Keratinocyte (primary cell): Measurements from ENCODE around the gene TIRAP. TPM values are rescaled to one million over a fixed set of nuclear protein-coding genes. Genes with fewer than 3 reads are reported as not detected.

Source experiments
- DNase-seq: peaks from one replicate; pipeline ENCODE4 v3.0.0-alpha.2; 2011; ENCODE audit warnings: low read depth, missing footprints, low spot score
- FAIRE-seq: peaks from 2 replicates; lab custom pipeline; 2011; peaks lifted over from hg19 to GRCh38; lab: Jason Lieb, UNC
- H2AFZ ChIP-seq: 2 replicates; pipeline ENCODE4 v1.6.0; 2012; ENCODE audit warnings: low read length, control low read depth, inconsistent platforms; ENCODE audit not compliant: control insufficient read depth
- H3K27ac ChIP-seq: 2 replicates; pipeline ENCODE4 v1.5.1; 2011; ENCODE audit warnings: low read length; ENCODE audit not compliant: control insufficient read depth, insufficient read depth
- H3K27me3 ChIP-seq: 3 replicates; pipeline ENCODE4 v1.6.0; 2011; ENCODE audit warnings: low read length; ENCODE audit not compliant: control insufficient read depth, insufficient read depth; ENCODE audit errors: extremely low read depth
- H3K36me3 ChIP-seq, 2 experiments: 2 replicates in 1 of 2; 3 replicates in 1 of 2; pipeline ENCODE4 v1.5.1; 2011; ENCODE audit warnings: low read length in 2 of 2, mild to moderate bottlenecking in 1 of 2; ENCODE audit not compliant: control insufficient read depth in 2 of 2, insufficient read depth in 2 of 2; ENCODE audit errors: extremely low read depth in 1 of 2
- H3K4me1 ChIP-seq: 3 replicates; pipeline ENCODE4 v1.5.1; 2011; ENCODE audit warnings: low read length; ENCODE audit not compliant: control insufficient read depth, insufficient read depth; ENCODE audit errors: extremely low read depth
- H3K4me2 ChIP-seq: 3 replicates; pipeline ENCODE4 v1.6.0; 2011; ENCODE audit warnings: low read depth, low read length; ENCODE audit not compliant: control insufficient read depth, insufficient read depth; ENCODE audit errors: extremely low read depth
- H3K4me3 ChIP-seq, 3 experiments: fragments of 200-600 bp in 1 of 3; sonication (generic) in 1 of 3; 2 replicates in 2 of 3; 3 replicates in 1 of 3; pipeline ENCODE4 v1.5.1; 2011 to 2016; ENCODE audit warnings: low read length in 3 of 3, mild to moderate bottlenecking in 3 of 3, control low read depth in 2 of 3, inconsistent platforms in 1 of 3, low read depth in 1 of 3, mixed read lengths in 1 of 3, mixed run types in 1 of 3, moderate library complexity in 1 of 3; ENCODE audit not compliant: control insufficient read depth in 2 of 3, insufficient read depth in 2 of 3; ENCODE audit errors: extremely low read depth in 1 of 3
- H3K79me2 ChIP-seq: 2 replicates; pipeline ENCODE4 v1.6.0; 2012; ENCODE audit warnings: low read length; ENCODE audit not compliant: control insufficient read depth, insufficient read depth
- H3K9ac ChIP-seq: 3 replicates; pipeline ENCODE4 v1.6.0; 2011; ENCODE audit warnings: low read length; ENCODE audit not compliant: control insufficient read depth, insufficient read depth; ENCODE audit errors: extremely low read depth
- H3K9me1 ChIP-seq: 3 replicates; pipeline ENCODE4 v1.6.0; 2011; ENCODE audit warnings: low read length; ENCODE audit not compliant: control insufficient read depth, insufficient read depth; ENCODE audit errors: extremely low read depth
- H3K9me3 ChIP-seq: 2 replicates; pipeline ENCODE4 v1.5.1; 2012; ENCODE audit warnings: low read depth, low read length; ENCODE audit not compliant: control insufficient read depth
- H4K20me1 ChIP-seq: 3 replicates; pipeline ENCODE4 v1.6.0; 2011; ENCODE audit warnings: low read length; ENCODE audit not compliant: control insufficient read depth, insufficient read depth; ENCODE audit errors: extremely low read depth
- EZH2 ChIP-seq: IDR thresholded peaks from one replicate; pipeline ENCODE4 v1.6.1; 2012; ENCODE audit warnings: inconsistent platforms, mild to moderate bottlenecking, low read length, moderate library complexity
- dilution Hi-C: fragments of 300-500 bp; cut with MboI; formaldehyde crosslinking; loops from one replicate; pipeline ENCODE4 v1.7.0; 2020; ENCODE audit warnings: low sequenced_read_pairs; ENCODE audit not compliant: extremely low pct_ligation_motif_present
- polyA plus RNA-seq, 5 experiments: library from polyadenylated mRNA; depleted of rRNA in 3 of 5; stranded (reverse) in 3 of 5; stranded (forward) in 1 of 5; unstranded in 1 of 5; fragments of >200 nt; gene quantifications; 1 replicate in 1 of 5; 2 replicates in 3 of 5; 3 replicates in 1 of 5; pipeline versions ENCODE4 v1.2.1 to v1.2.3, GENCODE V29; 2011 to 2012; ENCODE audit warnings: missing spikeins in 2 of 5, low read depth in 1 of 5, low replicate concordance in 1 of 5
- TF ChIP-seq, protein P1 (sequence below), 3 experiments: IDR thresholded peaks in 1 of 3; conservative IDR thresholded peaks in 1 of 3; optimal IDR thresholded peaks in 1 of 3; 2 replicates in 2 of 3; 3 replicates in 1 of 3; pipeline versions ENCODE3 to v1.5.1; 2011; ENCODE audit warnings: low read length in 3 of 3, mild to moderate bottlenecking in 3 of 3, moderate library complexity in 2 of 3, control low read depth in 1 of 3, inconsistent platforms in 1 of 3; ENCODE audit not compliant: insufficient read depth in 2 of 3; ENCODE audit errors: extremely low read depth in 1 of 3

The TIRAP gene
- polyA plus RNA-seq, 1 donor (not counting 4 experiments of a cell fraction or from before 2014, with no cell fraction given) = 3.2 TPM

DNA sequence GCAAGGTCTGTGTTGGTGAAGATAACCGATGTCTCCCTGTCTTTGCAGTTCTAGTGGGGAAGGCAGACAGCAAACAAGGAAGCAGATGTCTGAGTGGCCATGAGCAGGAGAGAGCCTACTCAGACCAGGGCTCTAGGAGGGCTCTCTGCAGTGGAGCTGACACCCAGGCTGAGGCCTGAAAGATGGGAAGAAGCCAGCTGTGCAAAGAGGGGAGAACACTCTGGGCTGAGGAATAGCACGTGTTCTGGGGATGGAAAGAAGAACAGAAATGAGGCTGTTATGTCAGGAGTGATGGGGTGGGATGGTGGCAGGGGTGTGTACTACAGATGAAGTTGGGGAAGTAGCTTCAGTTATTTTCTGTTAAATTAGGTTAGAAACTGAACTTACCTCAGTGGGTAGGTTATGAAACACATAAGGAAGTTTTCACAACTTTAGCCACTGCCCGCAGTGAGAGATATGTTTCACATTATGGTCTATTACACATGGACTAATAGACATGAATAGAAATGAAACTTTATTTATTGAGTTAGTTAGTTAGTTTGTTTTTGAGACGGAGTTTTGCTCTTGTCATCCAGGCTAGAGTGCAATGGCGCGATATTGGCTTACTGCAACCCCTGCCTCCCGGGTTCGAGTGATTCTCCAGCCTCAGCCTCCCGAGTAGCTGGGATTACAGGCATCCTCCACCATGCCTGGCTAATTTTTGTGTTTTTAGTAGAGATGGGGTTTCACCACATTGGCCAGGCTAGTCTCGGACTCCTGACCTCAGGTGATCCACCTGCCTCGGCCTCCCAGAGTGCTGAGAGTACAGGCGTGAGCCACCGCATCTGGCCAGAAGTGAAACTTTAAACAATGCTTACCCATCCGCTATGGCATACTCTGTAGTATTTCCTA, 28.8 kb downstream of the TIRAP start:
- no peak overlapping the region for H3K4me3 ChIP-seq
- H3K27me3 ChIP-seq = no peaks in the 10 kb centered on the region
- FAIRE-seq (no peak), DNase-seq (no peak)
- H3K27ac ChIP-seq = no peak overlapping the region
- H3K36me3 ChIP-seq = no peaks in the 10 kb centered on the region
- H4K20me1 ChIP-seq = no peaks in the 10 kb centered on the region
- H3K79me2 ChIP-seq = peaks cover under 1% of the 10 kb centered on the region
- dilution Hi-C loops = no loop called here
- no peaks in the 10 kb centered on the region for H3K9me3 ChIP-seq
- H3K4me2 ChIP-seq = no peak overlapping the region
- no peak for TF ChIP-seq EZH2
- TF ChIP-seq, protein P1, sequence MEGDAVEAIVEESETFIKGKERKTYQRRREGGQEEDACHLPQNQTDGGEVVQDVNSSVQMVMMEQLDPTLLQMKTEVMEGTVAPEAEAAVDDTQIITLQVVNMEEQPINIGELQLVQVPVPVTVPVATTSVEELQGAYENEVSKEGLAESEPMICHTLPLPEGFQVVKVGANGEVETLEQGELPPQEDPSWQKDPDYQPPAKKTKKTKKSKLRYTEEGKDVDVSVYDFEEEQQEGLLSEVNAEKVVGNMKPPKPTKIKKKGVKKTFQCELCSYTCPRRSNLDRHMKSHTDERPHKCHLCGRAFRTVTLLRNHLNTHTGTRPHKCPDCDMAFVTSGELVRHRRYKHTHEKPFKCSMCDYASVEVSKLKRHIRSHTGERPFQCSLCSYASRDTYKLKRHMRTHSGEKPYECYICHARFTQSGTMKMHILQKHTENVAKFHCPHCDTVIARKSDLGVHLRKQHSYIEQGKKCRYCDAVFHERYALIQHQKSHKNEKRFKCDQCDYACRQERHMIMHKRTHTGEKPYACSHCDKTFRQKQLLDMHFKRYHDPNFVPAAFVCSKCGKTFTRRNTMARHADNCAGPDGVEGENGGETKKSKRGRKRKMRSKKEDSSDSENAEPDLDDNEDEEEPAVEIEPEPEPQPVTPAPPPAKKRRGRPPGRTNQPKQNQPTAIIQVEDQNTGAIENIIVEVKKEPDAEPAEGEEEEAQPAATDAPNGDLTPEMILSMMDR (optimal IDR thresholded peaks at IDR 0.05 in 1 of 3, IDR thresholded peaks at IDR 0.05 in 1 of 3, conservative IDR thresholded peaks at IDR 0.05 in 1 of 3; ENCODE audit: extremely low read depth in 1 of 3, insufficient read depth in 2 of 3, low read length in 3 of 3) = no peak
- H2AFZ ChIP-seq = no peak overlapping the region
- no peaks in the 10 kb centered on the region for H3K9me1 ChIP-seq
- H3K4me1 ChIP-seq = peaks cover 26% of the 10 kb centered on the region
- H3K9ac ChIP-seq = no peak overlapping the region

DNA sequence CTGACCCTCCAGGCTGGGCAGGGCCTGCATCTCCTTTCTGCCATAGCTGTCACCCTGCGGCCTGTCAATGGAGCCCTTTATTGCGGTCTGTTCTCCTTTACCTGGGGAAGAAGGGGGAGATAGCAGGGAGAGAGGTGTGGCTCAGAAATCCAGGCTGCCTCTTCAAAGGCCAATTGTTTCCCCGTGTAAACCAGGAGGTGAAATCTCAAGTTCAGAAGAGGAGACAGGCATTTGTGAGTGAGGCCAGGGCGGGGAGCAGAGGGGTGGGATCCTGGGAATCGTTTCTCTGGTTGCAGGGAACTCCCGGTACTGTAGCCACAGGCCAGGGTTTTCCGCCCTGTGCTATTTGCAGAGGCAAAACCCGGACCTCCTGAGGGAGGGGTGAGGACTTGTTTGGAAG, 30.1 kb downstream of the TIRAP start:
- no peaks in the 10 kb centered on the region for H3K36me3 ChIP-seq
- H4K20me1 ChIP-seq = no peaks in the 10 kb centered on the region
- no peaks in the 10 kb centered on the region for H3K79me2 ChIP-seq
- peaks cover 31% of the 10 kb centered on the region for H3K4me1 ChIP-seq
- H3K9me1 ChIP-seq = no peaks in the 10 kb centered on the region
- TF ChIP-seq, protein P1 (optimal IDR thresholded peaks at IDR 0.05 in 1 of 3, IDR thresholded peaks at IDR 0.05 in 1 of 3, conservative IDR thresholded peaks at IDR 0.05 in 1 of 3; ENCODE audit: extremely low read depth in 1 of 3, insufficient read depth in 2 of 3, low read length in 3 of 3) = no peak
- no peak for TF ChIP-seq EZH2
- no peak overlapping the region for H3K9ac ChIP-seq
- H3K4me2 ChIP-seq = peak overlapping the region; percentile 7
- no peak for FAIRE-seq
- H2AFZ ChIP-seq = peak overlapping the region; percentile 32
- H3K27me3 ChIP-seq = no peaks in the 10 kb centered on the region
- no peak for DNase-seq
- H3K27ac ChIP-seq = peak overlapping the region; percentile 25
- dilution Hi-C loops = no loop called here
- no peak overlapping the region for H3K4me3 ChIP-seq
- no peaks in the 10 kb centered on the region for H3K9me3 ChIP-seq
